ENCODE results near the gene ZNF662. TPM values are rescaled to one million over a fixed set of nuclear protein-coding genes. Genes with fewer than 3 reads are reported as not detected.

The ZNF662 gene
- total RNA-seq, 1 donor from 2014 or later, result not detected

GRCh38 chr3:42895580-42895868 lies 10.4 kb upstream of the ZNF662 start:
- DNase-seq (ENCODE audit: low spot score), result no peak
- Histone ChIP-seq H2AFZ (replicated peaks) (peak overlapping the region; percentile 50), H3K36me3 (no peaks in the 10 kb centered on the region), H3K4me2 (no peak overlapping the region), H3F3A (ENCODE audit: low read depth) (peaks cover 14% of the 10 kb centered on the region), H3K27ac (no peak overlapping the region), H3K79me2 (ENCODE audit: low read depth) (no peaks in the 10 kb centered on the region), H4K20me1 (ENCODE audit: low read depth) (no peaks in the 10 kb centered on the region), H3K27me3 (no peaks in the 10 kb centered on the region), H3K9me3 (ENCODE audit: low read depth) (no peaks in the 10 kb centered on the region), H3K9ac (no peak overlapping the region), H3K4me3 (no peak overlapping the region), H3K4me1 (peaks cover 24% of the 10 kb centered on the region)
- H3K4me3 Mint-ChIP-seq, result no peak overlapping the region
- TF ChIP-seq EZH2 (IDR thresholded peaks at IDR 0.05), result no peak
- no peak for TF ChIP-seq EZH2phosphoT487 (IDR thresholded peaks at IDR 0.05)
- no peaks in the 10 kb centered on the region for H3K27me3 Mint-ChIP-seq (ENCODE audit: insufficient read depth, low read depth)
- no peak overlapping the region for H3K27ac Mint-ChIP-seq
- no peaks in the 10 kb centered on the region for H3K36me3 Mint-ChIP-seq
- H3K4me1 Mint-ChIP-seq, result no peaks in the 10 kb centered on the region
- peaks cover 2% of the 10 kb centered on the region for H3K9me3 Mint-ChIP-seq

GRCh38 chr3:42898896-42899675 lies 6.9 kb upstream of the ZNF662 start:
- Histone ChIP-seq H3K9me3 (ENCODE audit: low read depth) (no peaks in the 10 kb centered on the region), H4K20me1 (ENCODE audit: low read depth) (no peaks in the 10 kb centered on the region), H2AFZ (replicated peaks) (no peak overlapping the region), H3F3A (ENCODE audit: low read depth) (no peaks in the 10 kb centered on the region), H3K4me3 (no peak overlapping the region), H3K4me2 (no peak overlapping the region), H3K36me3 (no peaks in the 10 kb centered on the region), H3K9ac (no peak overlapping the region), H3K79me2 (ENCODE audit: low read depth) (no peaks in the 10 kb centered on the region), H3K27me3 (no peaks in the 10 kb centered on the region), H3K27ac (no peak overlapping the region), H3K4me1 (peaks cover 9% of the 10 kb centered on the region)
- Mint-ChIP-seq H3K27me3 (ENCODE audit: insufficient read depth, low read depth) (no peaks in the 10 kb centered on the region), H3K36me3 (no peaks in the 10 kb centered on the region), H3K4me3 (no peak overlapping the region), H3K9me3 (peaks cover 2% of the 10 kb centered on the region), H3K27ac (no peak overlapping the region), H3K4me1 (no peaks in the 10 kb centered on the region)
- TF ChIP-seq CTCF (IDR thresholded peaks at IDR 0.05), result no peak
- no peak for TF ChIP-seq EZH2phosphoT487 (IDR thresholded peaks at IDR 0.05)
- TF ChIP-seq EZH2 (IDR thresholded peaks at IDR 0.05), result no peak
- no peak for DNase-seq (ENCODE audit: low spot score)

DNA sequence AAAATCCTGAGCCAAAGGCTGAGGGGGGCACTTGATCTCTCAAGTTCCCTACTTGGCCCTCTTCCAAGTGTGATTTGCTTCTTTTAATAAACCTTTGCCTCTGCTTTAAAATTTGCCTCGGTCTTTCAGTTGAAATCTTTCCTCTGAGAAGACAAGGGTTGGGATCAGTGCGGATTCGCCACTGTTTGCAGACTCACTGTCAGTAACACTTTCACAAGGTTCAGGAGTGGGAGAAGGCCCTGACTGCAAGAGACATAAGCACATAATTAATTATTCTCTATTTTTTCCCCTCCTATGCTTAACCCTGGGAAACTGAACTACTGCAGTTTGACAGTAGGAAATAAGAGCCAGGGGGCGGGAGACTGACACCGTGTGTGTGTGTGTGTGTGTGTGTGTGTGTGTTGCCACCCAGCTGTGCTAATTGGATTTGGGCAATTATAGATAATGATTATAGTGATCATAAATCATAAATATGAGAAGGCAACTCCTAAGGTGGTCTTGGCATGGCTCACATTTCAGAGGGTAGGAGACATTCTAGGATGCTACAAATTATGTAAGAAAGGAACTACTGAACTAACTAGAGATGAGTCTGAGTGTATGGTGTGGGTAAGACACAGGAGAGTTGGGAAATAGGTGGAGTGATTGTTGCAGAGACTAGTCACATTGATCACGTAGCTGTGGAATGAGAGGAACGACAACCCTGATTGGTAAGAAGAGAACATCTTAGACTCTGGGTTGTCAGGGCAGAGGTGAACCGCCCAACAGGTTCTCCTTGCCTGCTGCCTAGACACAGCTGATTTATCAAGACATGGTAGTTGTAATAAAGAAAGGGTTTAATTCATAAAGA lies 5.5 kb upstream of the ZNF662 start:
- H3K27ac Mint-ChIP-seq, result no peak overlapping the region
- Histone ChIP-seq H3F3A (ENCODE audit: low read depth) (no peaks in the 10 kb centered on the region), H3K27ac (no peak overlapping the region), H3K4me3 (no peak overlapping the region), H3K27me3 (no peaks in the 10 kb centered on the region), H3K4me1 (peaks cover 3% of the 10 kb centered on the region), H3K9ac (no peak overlapping the region), H3K79me2 (ENCODE audit: low read depth) (no peaks in the 10 kb centered on the region), H2AFZ (replicated peaks) (no peak overlapping the region), H3K9me3 (ENCODE audit: low read depth) (no peaks in the 10 kb centered on the region), H3K36me3 (no peaks in the 10 kb centered on the region), H4K20me1 (ENCODE audit: low read depth) (no peaks in the 10 kb centered on the region), H3K4me2 (no peak overlapping the region)
- H3K27me3 Mint-ChIP-seq (ENCODE audit: insufficient read depth, low read depth), result no peaks in the 10 kb centered on the region
- H3K4me1 Mint-ChIP-seq, result no peaks in the 10 kb centered on the region
- no peak overlapping the region for H3K4me3 Mint-ChIP-seq
- H3K9me3 Mint-ChIP-seq, result peaks cover 2% of the 10 kb centered on the region
- no peak for TF ChIP-seq CTCF (IDR thresholded peaks at IDR 0.05)
- no peak for TF ChIP-seq EZH2phosphoT487 (IDR thresholded peaks at IDR 0.05)
- TF ChIP-seq EZH2 (IDR thresholded peaks at IDR 0.05), result no peak
- DNase-seq (ENCODE audit: low spot score), result no peak
- no peaks in the 10 kb centered on the region for H3K36me3 Mint-ChIP-seq

GRCh38 chr3:42901073-42901415 lies 4.9 kb upstream of the ZNF662 start:
- Histone ChIP-seq H3K79me2 (ENCODE audit: low read depth) (no peaks in the 10 kb centered on the region), H3K4me2 (no peak overlapping the region), H3K9ac (no peak overlapping the region), H2AFZ (replicated peaks) (no peak overlapping the region), H3K9me3 (ENCODE audit: low read depth) (no peaks in the 10 kb centered on the region), H3F3A (ENCODE audit: low read depth) (no peaks in the 10 kb centered on the region), H4K20me1 (ENCODE audit: low read depth) (no peaks in the 10 kb centered on the region), H3K4me1 (no peaks in the 10 kb centered on the region), H3K27me3 (no peaks in the 10 kb centered on the region), H3K36me3 (no peaks in the 10 kb centered on the region), H3K4me3 (no peak overlapping the region), H3K27ac (no peak overlapping the region)
- no peak for TF ChIP-seq CTCF (IDR thresholded peaks at IDR 0.05)
- TF ChIP-seq EZH2phosphoT487 (IDR thresholded peaks at IDR 0.05), result no peak
- no peak for TF ChIP-seq EZH2 (IDR thresholded peaks at IDR 0.05)
- Mint-ChIP-seq H3K9me3 (peaks cover 5% of the 10 kb centered on the region), H3K27ac (no peak overlapping the region), H3K27me3 (ENCODE audit: insufficient read depth, low read depth) (no peaks in the 10 kb centered on the region), H3K36me3 (no peaks in the 10 kb centered on the region), H3K4me3 (no peak overlapping the region), H3K4me1 (no peaks in the 10 kb centered on the region)
- no peak for DNase-seq (ENCODE audit: low spot score)
